ENCODE data around the gene ZFAND2A. TPM values are rescaled to one million over a fixed set of nuclear protein-coding genes. Genes with fewer than 3 reads are reported as not detected.
A peak's percentile ranks its signal among the peaks of the same experiment; 100 is the strongest.

ZFAND2A gene
- total RNA-seq, 1 donor from 2014 or later = 6.6 TPM

DNA sequence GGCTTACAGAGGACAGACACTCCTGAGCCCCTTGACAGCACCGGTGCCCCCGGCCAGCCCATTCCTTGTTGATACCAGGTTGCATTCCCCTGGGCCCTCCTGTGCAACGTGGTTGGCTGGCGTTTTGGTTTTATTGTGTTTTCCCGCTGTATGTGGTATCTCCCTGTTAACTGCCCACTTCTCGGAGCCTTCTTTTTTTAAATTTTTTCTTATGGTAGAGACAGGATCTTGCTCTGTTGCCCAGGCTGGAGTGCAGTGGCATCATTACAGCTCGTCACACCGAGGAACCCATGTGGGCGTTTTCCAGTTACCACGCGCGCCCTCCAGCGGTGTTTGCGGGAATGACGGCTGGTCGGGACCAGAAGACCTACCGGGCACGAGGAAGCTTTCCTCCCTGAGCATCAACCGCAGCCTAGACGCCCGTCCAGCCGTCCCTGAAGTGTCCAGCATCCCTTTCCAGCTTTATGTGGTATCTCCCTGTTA, 16.9 kb upstream of the ZFAND2A start:
- Histone ChIP-seq H3K4me1 (peaks cover 8% of the 10 kb centered on the region), H3K36me3 (no peaks in the 10 kb centered on the region), H3K9me3 (replicated peaks) (no peaks in the 10 kb centered on the region), H3K27ac (replicated peaks) (no peak overlapping the region), H3K4me3 (no peak overlapping the region), H3K27me3 (ENCODE audit: low read depth) (peaks cover 23% of the 10 kb centered on the region)
- TF ChIP-seq, protein P1, sequence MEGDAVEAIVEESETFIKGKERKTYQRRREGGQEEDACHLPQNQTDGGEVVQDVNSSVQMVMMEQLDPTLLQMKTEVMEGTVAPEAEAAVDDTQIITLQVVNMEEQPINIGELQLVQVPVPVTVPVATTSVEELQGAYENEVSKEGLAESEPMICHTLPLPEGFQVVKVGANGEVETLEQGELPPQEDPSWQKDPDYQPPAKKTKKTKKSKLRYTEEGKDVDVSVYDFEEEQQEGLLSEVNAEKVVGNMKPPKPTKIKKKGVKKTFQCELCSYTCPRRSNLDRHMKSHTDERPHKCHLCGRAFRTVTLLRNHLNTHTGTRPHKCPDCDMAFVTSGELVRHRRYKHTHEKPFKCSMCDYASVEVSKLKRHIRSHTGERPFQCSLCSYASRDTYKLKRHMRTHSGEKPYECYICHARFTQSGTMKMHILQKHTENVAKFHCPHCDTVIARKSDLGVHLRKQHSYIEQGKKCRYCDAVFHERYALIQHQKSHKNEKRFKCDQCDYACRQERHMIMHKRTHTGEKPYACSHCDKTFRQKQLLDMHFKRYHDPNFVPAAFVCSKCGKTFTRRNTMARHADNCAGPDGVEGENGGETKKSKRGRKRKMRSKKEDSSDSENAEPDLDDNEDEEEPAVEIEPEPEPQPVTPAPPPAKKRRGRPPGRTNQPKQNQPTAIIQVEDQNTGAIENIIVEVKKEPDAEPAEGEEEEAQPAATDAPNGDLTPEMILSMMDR (IDR thresholded peaks at IDR 0.05; ENCODE audit: borderline replicate concordance) = peak; percentile 62
- peak; percentile 62 for DNase-seq
- intact Hi-C loops (cut with micrococcal nuclease) = no loop called here

DNA sequence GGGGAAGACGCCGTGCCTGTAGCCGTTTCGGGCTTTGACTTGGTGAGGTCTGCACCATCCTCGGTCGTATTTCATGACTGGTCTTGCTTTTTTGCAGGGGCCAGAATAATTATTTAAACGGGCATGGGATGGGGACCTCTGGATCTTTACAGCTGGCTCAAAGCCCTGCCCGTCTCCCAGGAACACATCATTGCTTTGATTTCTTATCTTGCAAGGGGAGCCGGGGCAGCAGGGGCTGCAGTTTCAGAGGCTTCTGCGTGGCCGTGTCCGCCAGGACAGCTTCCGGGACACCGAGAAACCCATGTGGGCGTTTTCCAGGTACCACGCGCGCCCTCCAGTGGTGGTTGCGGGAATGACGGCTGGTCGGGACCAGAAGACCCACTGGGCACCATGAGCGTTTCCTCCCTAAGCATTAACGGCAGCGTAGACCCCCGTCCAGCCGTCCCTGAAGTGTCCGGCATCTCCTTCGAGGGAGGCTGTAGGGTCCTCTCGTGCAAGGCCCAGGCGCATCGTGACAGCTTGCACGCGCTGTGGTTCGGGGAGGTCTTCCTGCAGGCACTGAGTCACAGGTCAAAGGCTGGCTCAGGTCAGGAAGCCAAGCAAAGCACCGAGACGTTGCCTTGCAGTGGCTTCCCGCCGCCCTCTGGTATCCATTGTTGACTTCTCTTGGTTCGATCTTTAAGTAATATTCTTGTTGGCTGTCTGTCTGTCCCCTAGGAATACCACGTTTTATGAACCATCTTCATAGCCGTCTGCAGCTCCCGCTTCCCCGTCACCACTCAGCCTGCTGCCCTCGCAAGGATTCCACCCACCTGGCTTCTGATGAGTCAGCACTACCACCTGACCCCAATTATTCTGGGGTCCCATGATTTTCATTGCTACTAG, 16.2 kb upstream of the ZFAND2A start:
- intact Hi-C loops (cut with micrococcal nuclease) = no loop called here
- Histone ChIP-seq H3K27ac (replicated peaks) (peak overlapping the region; percentile 57), H3K27me3 (ENCODE audit: low read depth) (peaks cover 17% of the 10 kb centered on the region), H3K4me3 (peak overlapping the region; percentile 51), H3K36me3 (no peaks in the 10 kb centered on the region), H3K9me3 (replicated peaks) (no peaks in the 10 kb centered on the region), H3K4me1 (peaks cover 8% of the 10 kb centered on the region)
- TF ChIP-seq, protein P1 (IDR thresholded peaks at IDR 0.05; ENCODE audit: borderline replicate concordance) = peak; percentile 96
- DNase-seq = peak; percentile 80

- no peaks in the 10 kb centered on the region for H3K9me3 ChIP-seq (replicated peaks)
- no peak for DNase-seq
- H3K27ac ChIP-seq (replicated peaks) = peak overlapping the region; percentile 57
- no peaks in the 10 kb centered on the region for H3K36me3 ChIP-seq
- TF ChIP-seq, protein P1 (IDR thresholded peaks at IDR 0.05; ENCODE audit: borderline replicate concordance) = no peak
- intact Hi-C loops (cut with micrococcal nuclease) = no loop called here
- H3K4me3 ChIP-seq = peak overlapping the region; percentile 51
- peaks cover 17% of the 10 kb centered on the region for H3K27me3 ChIP-seq (ENCODE audit: low read depth)
- H3K4me1 ChIP-seq = peaks cover 8% of the 10 kb centered on the region
Observed at GRCh38 chr7:1175597-1175966, 15.6 kb upstream of the ZFAND2A start.

DNA sequence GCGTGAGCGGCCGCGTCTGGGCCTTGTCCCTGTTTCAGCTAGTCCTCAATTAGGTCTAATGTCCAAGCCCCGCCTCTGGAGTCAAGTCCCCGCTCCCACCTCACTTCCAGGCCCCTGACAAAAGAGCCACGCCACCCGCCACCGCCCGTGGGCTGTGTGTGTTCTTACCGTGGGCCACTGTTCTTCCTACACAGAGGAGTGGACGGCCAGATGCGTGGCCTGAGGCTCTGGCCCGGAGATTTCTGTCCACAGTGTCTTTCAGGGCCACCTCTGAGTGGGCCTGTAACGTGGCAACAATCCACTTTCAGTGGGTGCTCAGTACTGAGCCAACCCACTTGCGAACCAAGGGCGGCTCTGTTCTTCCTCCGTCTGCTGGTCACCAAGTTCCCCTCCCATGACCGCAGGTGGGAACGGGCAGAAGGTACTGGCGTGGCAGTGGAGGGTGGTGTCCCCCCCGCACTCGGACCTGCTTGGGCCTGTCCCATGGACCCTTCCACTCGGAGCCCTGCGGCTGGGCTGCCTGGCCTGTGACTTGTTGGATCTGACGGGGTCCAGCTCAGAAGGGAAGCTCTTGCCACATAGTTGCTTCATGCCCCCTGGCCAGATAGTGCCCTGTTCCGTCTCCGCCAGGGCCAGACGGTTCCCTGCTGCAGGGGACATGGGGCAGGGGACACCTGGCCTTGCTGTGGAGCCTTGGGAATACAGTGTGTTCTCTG, 15.0 kb upstream of the ZFAND2A start:
- Histone ChIP-seq H3K9me3 (replicated peaks) (no peaks in the 10 kb centered on the region), H3K27ac (replicated peaks) (no peak overlapping the region), H3K4me3 (no peak overlapping the region), H3K4me1 (peaks cover 10% of the 10 kb centered on the region), H3K27me3 (ENCODE audit: low read depth) (peaks cover 17% of the 10 kb centered on the region), H3K36me3 (no peaks in the 10 kb centered on the region)
- no peak for DNase-seq
- TF ChIP-seq, protein P1 (IDR thresholded peaks at IDR 0.05; ENCODE audit: borderline replicate concordance) = no peak
- intact Hi-C loops (cut with micrococcal nuclease) = no loop called here

GRCh38 chr7:1174002-1174401, 14.0 kb upstream of the ZFAND2A start:
- DNase-seq = no peak
- Histone ChIP-seq H3K27me3 (ENCODE audit: low read depth) (peaks cover 11% of the 10 kb centered on the region), H3K36me3 (no peaks in the 10 kb centered on the region), H3K4me3 (no peak overlapping the region), H3K27ac (replicated peaks) (no peak overlapping the region), H3K9me3 (replicated peaks) (no peaks in the 10 kb centered on the region), H3K4me1 (peaks cover 18% of the 10 kb centered on the region)
- TF ChIP-seq, protein P1 (IDR thresholded peaks at IDR 0.05; ENCODE audit: borderline replicate concordance) = no peak
- intact Hi-C loops (cut with micrococcal nuclease) = no loop called here
